Astrocyte (in vitro differentiated cells and primary cell): ENCODE data around the gene OR8K1.

ENCODE experiments used
- EZH2 ChIP-seq: IDR thresholded peaks from 2 replicates; pipeline ENCODE4 v1.6.1; 2012; ENCODE audit warnings: mild to moderate bottlenecking, low read length, inconsistent platforms; ENCODE audit not compliant: insufficient read depth
- TF ChIP-seq, protein P1 (sequence below): IDR thresholded peaks from 2 replicates; pipeline ENCODE4 v1.5.1; 2011; ENCODE audit warnings: low read depth, mild to moderate bottlenecking, inconsistent platforms, low read length, moderate library complexity; ENCODE audit not compliant: insufficient read depth

DNA sequence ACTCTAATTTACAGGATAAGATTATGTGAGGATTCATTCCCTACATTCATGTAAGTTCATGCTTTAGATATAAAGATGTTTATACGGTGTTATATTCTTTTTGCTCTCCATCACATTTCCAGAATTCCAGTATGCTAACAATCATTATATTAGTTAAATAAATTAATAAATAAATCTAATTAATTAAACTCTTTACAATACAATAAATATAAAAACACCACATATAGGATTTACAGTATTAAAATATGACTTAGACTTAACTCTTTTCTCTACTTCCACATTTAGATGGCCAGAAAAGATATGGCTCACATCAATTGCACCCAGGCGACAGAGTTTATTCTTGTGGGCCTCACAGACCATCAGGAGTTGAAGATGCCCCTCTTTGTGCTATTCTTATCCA lies 29.5 kb downstream of the OR8K1 start, which contains the start of gene OR8U1:
- TF ChIP-seq, protein P1, sequence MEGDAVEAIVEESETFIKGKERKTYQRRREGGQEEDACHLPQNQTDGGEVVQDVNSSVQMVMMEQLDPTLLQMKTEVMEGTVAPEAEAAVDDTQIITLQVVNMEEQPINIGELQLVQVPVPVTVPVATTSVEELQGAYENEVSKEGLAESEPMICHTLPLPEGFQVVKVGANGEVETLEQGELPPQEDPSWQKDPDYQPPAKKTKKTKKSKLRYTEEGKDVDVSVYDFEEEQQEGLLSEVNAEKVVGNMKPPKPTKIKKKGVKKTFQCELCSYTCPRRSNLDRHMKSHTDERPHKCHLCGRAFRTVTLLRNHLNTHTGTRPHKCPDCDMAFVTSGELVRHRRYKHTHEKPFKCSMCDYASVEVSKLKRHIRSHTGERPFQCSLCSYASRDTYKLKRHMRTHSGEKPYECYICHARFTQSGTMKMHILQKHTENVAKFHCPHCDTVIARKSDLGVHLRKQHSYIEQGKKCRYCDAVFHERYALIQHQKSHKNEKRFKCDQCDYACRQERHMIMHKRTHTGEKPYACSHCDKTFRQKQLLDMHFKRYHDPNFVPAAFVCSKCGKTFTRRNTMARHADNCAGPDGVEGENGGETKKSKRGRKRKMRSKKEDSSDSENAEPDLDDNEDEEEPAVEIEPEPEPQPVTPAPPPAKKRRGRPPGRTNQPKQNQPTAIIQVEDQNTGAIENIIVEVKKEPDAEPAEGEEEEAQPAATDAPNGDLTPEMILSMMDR = no peak
- no peak for TF ChIP-seq EZH2
